Colonic mucosa (tissue), 4 donors: Measurements from ENCODE around the gene POFUT1. TPM values are rescaled to one million over a fixed set of nuclear protein-coding genes. Genes with fewer than 3 reads are reported as not detected.
A peak's percentile ranks its signal among the peaks of the same experiment; 100 is the strongest.
"Not testable (repeated sequence)": the region's sequence is repeated elsewhere in the genome, so short reads cannot be mapped to it uniquely, and the experiment has no call there.

Experiments
- DNase-seq: peaks from one replicate; pipeline ENCODE4 v3.0.0-alpha.2; 2020
- H3K27ac ChIP-seq: fragments of 200-600 bp; one replicate; pipeline ENCODE4 v1.8.0; 2021
- H3K27me3 ChIP-seq: fragments of 200-600 bp; one replicate; pipeline ENCODE4 v1.8.0; 2021
- H3K36me3 ChIP-seq: fragments of 200-600 bp; one replicate; pipeline ENCODE4 v1.8.0; 2021
- H3K4me1 ChIP-seq: fragments of 200-600 bp; one replicate; pipeline ENCODE4 v1.8.0; 2021; ENCODE audit warnings: mild to moderate bottlenecking
- H3K4me3 ChIP-seq: fragments of 200-600 bp; one replicate; pipeline ENCODE4 v1.8.0; 2021
- H3K9ac ChIP-seq, 2 donors: one replicate each; pipeline ENCODE4 v1.7.0; 2013; ENCODE audit warnings: control low read depth in 2 of 2, low read depth in 2 of 2, low read length in 2 of 2
- H3K9me3 ChIP-seq: fragments of 200-600 bp; one replicate; pipeline ENCODE4 v1.8.0; 2021
- intact Hi-C: fragments of 100-400 bp; cut with DNase I; formaldehyde crosslinking; loops from one replicate; pipeline ENCODE4 v1.14.1; 2022
- total RNA-seq, 2 donors: library from RNA; stranded (reverse); fragmentation: NEBNext Ultra II Directional in 1 of 2; extraction: Animal tissue kit (Norgen Biotek cat#: 25700) in 1 of 2; gene quantifications; one replicate each; pipeline ENCODE4 v1.2.1, GENCODE V29; 2021
- TF ChIP-seq, protein P1 (sequence below): fragments of 200-600 bp; IDR thresholded peaks from one replicate; pipeline ENCODE4 v1.8.0; 2022; ENCODE audit warnings: antibody characterized with exemption, mild to moderate bottlenecking
- donor health status: healthy.
- donor health status: DM: no; HTN: no; CAD: no.
- donor health status: DM: no; HTN: no; CAD: no.

POFUT1 gene
- total RNA-seq, 2 donors from 2014 or later: 26.9 to 36.3 TPM

DNA sequence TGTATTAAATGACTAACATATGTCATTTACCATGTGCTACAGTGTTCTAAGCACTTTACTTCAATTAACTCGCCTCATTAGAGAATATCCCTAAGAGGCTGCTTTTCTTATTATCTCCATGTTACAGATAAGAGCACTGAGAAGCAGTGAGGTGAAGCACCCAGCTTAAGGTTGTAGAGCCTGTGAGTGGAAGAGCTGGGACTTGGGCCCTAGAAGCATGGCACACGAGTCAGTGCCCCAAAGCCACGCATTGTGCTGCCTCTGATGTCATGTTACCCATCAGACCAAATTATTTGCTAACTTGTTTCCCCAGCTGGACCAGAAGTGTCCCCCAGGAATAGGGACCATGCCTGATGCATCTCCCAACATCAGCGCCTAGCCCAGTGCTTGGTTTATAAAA is 34.1 kb downstream of the POFUT1 start:
- H3K9me3 ChIP-seq: no peaks in the 10 kb centered on the region
- H3K4me3 ChIP-seq: no peak overlapping the region
- H3K27me3 ChIP-seq: no peaks in the 10 kb centered on the region
- no peak overlapping the region for H3K9ac ChIP-seq
- no peak overlapping the region for H3K27ac ChIP-seq
- no peaks in the 10 kb centered on the region for H3K4me1 ChIP-seq
- intact Hi-C loops: no loop called here
- TF ChIP-seq, protein P1, sequence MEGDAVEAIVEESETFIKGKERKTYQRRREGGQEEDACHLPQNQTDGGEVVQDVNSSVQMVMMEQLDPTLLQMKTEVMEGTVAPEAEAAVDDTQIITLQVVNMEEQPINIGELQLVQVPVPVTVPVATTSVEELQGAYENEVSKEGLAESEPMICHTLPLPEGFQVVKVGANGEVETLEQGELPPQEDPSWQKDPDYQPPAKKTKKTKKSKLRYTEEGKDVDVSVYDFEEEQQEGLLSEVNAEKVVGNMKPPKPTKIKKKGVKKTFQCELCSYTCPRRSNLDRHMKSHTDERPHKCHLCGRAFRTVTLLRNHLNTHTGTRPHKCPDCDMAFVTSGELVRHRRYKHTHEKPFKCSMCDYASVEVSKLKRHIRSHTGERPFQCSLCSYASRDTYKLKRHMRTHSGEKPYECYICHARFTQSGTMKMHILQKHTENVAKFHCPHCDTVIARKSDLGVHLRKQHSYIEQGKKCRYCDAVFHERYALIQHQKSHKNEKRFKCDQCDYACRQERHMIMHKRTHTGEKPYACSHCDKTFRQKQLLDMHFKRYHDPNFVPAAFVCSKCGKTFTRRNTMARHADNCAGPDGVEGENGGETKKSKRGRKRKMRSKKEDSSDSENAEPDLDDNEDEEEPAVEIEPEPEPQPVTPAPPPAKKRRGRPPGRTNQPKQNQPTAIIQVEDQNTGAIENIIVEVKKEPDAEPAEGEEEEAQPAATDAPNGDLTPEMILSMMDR: no peak
- H3K36me3 ChIP-seq: no peaks in the 10 kb centered on the region
- DNase-seq: no peak

DNA sequence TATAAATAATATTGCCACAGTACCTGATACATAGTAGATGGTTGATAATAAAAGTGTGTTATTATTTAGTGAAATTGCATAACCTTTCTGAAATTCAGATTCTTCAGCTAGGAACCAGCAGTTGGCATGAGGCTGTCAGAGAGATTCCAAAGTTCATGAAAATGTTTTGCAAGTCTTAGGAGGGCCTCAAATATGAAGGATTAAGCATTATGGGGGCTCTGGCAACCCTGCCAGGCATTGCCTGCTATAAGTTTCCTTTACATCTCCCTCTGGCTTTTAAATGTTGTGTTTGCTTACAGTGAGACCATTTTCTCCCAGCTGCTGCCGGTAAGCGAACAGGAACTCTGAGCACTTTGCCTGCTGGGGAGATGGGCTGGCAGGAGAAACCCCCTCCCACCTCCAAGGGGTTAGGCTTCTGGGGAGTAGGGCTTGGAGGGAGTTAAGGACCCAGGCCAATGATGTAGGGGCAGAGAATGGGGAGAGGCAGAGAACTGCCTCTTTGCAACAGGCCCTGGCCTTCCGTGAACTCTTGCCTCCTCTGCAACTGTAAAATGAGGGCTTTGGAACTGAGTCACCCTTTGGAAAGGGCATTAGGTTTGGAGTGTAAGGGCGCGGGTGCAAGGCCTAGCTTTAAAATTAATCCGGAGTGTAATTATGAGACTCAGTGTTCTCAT is 36.6 kb downstream of the POFUT1 start:
- intact Hi-C loops: no loop called here

DNA sequence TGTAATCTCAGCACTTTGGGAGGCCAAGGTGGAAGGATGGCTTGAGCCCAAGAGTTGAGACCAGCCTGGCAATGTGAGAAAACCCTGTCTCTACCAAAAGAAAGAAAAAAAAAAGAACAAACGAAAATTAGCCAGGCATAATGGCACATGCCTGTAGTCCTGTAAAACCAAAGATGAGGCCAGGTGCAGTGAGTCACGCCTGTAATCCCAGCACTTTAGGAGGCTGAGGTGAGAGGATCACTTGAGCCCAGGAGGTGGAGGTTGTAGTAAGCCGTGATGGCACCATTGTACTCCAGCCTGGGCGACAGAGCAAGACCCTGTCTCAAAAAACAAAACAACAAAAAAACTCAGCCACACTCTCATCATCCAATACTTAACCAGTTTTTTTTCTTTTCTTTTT is 37.3 kb downstream of the POFUT1 start:
- no peak overlapping the region for H3K9ac ChIP-seq
- TF ChIP-seq, protein P1: no peak
- H3K4me3 ChIP-seq: no peak overlapping the region

More for the DNA sequence above, 36.6 kb downstream of the POFUT1 start:
- TF ChIP-seq, protein P1: no peak
- Histone ChIP-seq H3K36me3 (no peaks in the 10 kb centered on the region), H3K9me3 (no peaks in the 10 kb centered on the region), H3K27ac (no peak overlapping the region), H3K27me3 (no peaks in the 10 kb centered on the region), H3K4me3 (no peak overlapping the region), H3K9ac (peak overlapping the region in 1 of 2 donors; percentile 49), H3K4me1 (no peaks in the 10 kb centered on the region)
- no peak for DNase-seq

DNA sequence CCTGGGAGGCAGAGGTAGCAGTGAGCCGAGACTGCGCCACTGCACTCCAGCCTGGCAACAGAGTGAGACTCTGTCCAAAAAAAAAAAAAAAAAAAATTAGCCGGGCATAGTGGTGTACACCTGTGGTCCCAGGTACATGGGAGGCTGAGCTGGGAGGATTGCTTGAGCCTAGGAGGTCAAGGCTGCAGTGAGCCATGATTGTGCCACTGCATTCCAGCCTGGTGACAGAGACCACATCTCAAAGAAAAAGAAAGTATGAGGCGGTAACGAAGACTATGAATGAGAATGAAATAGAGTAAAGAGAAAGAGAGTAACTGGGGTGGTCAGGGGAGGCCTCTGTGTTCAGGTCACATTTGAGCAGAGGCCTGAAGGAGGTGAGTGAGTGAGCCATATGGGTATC is 38.5 kb downstream of the POFUT1 start:
- H3K4me1 ChIP-seq, H3K4me3 ChIP-seq, DNase-seq, H3K36me3 ChIP-seq, H3K9me3 ChIP-seq, intact Hi-C loops, H3K27ac ChIP-seq, H3K9ac ChIP-seq, H3K27me3 ChIP-seq: not testable (repeated sequence)

More for the DNA sequence above, 37.3 kb downstream of the POFUT1 start:
- no peaks in the 10 kb centered on the region for H3K36me3 ChIP-seq
- no peaks in the 10 kb centered on the region for H3K27me3 ChIP-seq
- H3K4me1 ChIP-seq: no peaks in the 10 kb centered on the region
- no peak for DNase-seq
- H3K9me3 ChIP-seq: no peaks in the 10 kb centered on the region
- no peak overlapping the region for H3K27ac ChIP-seq
- intact Hi-C loops: no loop called here

GRCh38 chr20:32248043-32248442 is 40.4 kb downstream of the POFUT1 start:
- no peak for DNase-seq
- Histone ChIP-seq H3K9ac (no peak overlapping the region), H3K27me3 (no peaks in the 10 kb centered on the region), H3K4me3 (no peak overlapping the region), H3K9me3 (no peaks in the 10 kb centered on the region), H3K4me1 (no peaks in the 10 kb centered on the region), H3K27ac (no peak overlapping the region), H3K36me3 (no peaks in the 10 kb centered on the region)
- TF ChIP-seq, protein P1: no peak
- intact Hi-C loops: no loop called here

DNA sequence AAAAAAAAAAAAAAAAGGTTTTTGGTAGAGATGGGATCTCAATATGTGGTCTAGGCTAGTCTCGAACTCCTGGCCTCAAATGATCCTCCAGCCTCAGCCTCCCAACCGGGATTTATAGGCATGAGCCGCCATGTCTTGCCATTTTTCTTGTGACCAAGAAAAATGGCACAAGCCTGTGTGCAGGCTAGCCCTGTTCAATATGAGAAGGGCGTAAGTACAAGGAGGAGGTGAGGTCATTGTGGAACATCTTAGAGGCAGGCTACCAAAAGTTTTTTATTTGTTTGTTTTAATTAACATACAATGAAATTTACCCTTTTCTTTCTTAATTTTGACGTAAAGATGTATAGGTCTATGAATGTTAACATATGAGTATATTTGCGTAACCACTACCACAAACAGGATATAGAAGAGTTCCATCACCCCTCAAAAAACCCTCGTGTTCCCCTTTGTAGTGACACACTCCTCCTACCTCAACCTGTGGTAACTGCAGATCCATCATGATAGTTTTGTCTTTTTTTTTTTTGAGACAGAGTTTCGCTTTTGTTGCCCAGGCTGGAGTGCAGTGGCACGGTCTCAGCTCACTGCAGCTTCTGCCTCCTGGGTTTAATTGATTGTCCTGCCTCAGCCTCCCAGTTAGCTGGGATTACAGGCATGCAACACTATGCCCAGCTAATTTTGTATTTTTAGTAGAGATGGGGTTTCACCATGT is 41.5 kb downstream of the POFUT1 start:
- intact Hi-C loops: no loop called here
- no peak for DNase-seq

More for the DNA sequence above, 41.5 kb downstream of the POFUT1 start:
- Histone ChIP-seq H3K9ac (no peak overlapping the region), H3K27ac (no peak overlapping the region), H3K9me3 (no peaks in the 10 kb centered on the region), H3K4me3 (no peak overlapping the region), H3K27me3 (no peaks in the 10 kb centered on the region), H3K4me1 (no peaks in the 10 kb centered on the region), H3K36me3 (no peaks in the 10 kb centered on the region)
- TF ChIP-seq, protein P1: no peak
